Measurements from ENCODE around the gene CERS1.

CERS1 gene

DNA sequence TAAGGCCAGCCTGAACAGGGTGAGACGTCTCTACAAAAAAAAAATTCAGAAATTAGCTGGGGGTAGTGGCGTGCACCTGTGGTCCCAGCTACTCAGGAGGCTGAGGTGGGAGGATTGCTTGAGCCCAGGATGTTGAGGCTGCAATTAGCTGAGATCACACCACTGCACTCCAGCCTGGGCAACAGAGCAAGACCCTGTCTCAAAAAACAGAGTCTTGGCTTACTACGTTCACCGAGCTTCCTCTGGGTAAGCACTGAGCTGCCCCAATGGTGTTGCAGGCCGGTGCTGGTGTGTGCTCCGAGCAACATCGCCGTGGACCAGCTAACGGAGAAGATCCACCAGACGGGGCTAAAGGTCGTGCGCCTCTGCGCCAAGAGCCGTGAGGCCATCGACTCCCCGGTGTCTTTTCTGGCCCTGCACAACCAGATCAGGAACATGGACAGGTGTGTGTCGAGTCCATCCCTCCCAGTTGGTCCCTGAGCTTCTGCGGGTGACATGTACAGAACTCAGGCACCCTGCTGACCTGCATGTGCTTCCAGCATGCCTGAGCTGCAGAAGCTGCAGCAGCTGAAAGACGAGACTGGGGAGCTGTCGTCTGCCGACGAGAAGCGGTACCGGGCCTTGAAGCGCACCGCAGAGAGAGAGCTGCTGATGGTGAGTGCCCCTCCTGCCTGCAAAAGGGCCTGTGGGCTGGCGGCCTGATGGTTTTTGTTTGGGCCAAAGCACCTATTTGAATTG is 40.1 kb downstream of the CERS1 start:
- no peak for DNase-seq

DNA sequence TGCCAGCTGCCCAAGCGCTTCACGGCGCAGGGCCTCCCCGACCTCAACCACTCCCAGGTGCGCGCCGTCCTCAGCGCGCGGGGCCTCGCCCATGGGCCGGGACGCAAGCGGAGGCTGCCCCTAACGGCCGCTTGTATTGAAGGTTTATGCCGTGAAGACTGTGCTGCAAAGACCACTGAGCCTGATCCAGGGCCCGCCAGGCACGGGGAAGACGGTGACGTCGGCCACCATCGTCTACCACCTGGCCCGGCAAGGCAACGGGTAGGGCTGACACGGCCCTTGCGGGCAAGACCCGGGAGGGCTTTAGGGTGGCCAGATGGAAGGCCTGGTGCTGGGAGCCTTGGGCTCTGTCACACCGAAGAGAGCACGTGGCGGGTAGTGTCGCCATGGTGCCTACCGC is 41.0 kb downstream of the CERS1 start:
- DNase-seq: no peak

DNA sequence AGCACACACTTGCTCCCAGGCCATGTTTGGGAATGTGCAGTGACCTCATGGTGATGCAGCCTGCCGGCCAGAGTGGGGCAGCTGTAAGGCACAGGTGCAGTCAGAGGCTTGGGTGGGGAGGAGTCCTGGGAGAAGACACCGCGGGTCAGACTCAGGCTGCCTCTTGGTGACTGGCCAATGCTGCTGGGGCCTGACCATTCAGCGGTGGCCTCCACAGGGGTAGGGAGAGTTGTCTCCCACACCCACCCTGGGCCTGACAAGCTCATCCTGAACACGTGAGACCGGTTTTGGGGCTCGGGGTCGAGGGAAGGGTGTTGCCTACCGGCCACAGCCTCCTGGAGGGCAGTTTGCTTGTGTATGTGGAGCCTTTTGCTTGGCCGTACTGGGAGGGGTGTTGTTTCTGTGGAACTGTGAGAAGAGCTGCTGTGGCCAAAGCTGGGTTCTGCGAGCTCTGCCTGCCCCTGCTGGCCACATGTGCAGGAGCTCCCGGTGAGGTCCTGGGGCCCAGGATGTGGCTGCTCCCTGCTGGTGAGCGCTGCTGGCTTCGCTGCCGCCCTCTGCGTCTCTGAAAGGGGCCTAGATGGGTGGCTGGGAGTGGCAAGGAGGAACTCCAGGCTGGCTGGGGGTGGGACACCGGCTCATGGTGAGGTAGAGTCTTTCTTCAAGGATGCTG is 42.1 kb downstream of the CERS1 start:
- no peak for DNase-seq

DNA sequence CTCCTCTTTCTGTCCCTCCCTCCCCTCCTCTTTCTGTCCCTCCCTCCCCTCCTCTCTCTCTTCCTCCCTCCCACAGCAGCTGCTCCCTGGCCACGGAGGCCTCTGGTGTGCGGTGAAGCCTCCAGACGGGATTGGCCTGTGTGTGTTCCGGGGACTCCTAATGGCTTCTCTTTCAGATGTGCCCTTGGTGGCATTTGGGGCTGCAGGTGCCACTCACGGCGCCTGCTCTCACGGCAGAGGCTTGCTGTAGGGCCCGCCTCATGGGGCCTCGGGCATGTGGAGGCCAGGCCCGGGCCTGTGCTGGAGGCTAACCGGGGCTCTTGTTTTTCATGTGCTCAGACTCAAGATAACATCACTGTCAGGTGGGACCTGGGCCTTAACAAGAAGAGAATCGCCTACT is 43.3 kb downstream of the CERS1 start:
- DNase-seq: no peak

DNA sequence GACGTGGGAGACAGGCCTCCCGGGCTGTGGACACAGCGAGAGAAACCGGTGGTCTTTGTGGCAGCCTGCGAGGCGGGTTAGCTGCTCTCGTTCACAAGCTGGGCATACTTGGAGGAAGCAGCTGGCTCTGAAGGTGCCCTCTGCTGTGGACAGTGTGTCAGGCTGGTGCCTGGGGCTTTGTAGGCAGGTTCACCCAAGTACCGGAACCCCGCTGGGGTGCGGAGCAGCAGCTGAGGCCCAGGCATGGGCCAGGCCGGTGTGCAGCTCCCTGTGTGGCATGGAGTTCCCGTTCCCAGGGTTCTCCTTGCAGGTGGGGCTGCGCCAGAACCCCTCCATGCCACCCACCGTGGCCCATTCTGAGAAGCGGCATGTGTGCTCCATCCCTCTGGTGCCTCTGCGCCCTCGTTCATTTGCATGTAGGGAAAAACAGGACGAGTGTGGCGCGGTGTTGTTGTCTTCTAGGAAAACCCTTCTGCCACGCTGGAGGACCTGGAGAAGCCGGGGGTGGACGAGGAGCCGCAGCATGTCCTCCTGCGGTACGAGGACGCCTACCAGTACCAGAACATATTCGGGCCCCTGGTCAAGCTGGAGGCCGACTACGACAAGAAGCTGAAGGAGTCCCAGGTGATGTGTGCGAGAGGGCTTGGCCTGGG is 44.2 kb downstream of the CERS1 start:
- DNase-seq: no peak

DNA sequence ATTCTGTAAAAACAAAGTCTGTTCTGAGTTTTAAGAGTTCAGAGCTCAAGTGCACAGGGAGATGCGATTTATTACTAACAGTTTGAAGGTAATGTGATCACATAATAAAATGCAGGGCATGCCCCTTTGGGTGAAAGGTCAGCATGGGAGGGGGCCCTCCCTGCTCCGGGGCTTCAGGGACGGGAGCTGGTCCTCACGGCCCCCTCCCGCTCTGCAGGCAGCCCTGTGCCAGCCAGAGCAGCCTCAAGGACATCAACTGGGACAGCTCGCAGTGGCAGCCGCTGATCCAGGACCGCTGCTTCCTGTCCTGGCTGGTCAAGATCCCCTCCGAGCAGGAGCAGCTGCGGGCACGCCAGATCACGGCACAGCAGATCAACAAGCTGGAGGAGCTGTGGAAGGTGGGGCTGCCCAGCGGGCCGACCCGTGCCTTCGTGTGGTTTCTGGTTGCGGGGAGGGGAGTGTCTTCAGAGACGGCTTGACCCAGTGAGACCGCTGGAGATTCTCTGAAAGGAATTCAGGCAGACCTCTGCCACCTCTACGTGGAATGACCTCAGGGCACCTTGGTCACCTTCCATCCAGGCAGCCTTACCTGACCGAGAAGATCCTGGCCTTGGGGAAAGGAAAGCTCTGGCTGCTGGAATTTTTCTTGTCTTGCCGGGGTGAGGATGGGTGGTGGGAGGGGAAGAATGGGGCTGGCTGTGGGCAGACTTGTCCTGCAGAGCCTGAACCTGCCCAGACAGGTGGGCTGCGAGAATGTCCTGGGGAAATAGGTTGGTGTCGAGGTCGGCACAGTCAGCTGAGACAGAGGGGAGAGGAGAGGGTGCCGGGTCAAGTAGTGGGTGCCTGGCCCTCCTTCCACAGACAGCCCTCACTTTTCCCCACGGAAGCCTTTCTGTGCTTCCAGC is 45.2 kb downstream of the CERS1 start:
- no peak for DNase-seq

DNA sequence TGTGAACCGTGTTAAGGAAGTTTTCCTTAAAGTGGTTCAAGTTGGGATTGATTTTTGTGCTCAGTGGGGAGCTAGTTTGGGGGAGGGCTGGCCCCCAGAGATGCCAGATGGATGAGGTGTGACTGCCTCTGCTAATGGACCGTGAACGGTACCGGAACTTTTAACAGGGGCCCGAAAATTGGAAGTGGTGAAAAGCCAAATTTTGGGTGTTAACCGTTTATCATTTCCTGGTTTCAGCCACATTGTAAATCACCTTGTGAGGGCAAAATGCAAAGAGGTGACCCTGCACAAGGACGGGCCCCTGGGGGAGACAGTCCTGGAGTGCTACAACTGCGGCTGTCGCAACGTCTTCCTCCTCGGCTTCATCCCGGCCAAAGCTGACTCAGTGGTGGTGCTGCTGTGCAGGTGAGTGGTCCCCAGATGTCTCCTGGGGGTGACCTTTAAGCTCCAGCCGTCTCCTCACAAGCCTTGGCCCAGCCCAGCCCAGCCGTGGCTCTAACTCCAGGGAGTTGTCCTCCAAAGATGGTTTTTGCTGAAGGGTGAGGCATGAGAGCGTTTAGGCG is 46.0 kb downstream of the CERS1 start:
- DNase-seq: no peak

DNA sequence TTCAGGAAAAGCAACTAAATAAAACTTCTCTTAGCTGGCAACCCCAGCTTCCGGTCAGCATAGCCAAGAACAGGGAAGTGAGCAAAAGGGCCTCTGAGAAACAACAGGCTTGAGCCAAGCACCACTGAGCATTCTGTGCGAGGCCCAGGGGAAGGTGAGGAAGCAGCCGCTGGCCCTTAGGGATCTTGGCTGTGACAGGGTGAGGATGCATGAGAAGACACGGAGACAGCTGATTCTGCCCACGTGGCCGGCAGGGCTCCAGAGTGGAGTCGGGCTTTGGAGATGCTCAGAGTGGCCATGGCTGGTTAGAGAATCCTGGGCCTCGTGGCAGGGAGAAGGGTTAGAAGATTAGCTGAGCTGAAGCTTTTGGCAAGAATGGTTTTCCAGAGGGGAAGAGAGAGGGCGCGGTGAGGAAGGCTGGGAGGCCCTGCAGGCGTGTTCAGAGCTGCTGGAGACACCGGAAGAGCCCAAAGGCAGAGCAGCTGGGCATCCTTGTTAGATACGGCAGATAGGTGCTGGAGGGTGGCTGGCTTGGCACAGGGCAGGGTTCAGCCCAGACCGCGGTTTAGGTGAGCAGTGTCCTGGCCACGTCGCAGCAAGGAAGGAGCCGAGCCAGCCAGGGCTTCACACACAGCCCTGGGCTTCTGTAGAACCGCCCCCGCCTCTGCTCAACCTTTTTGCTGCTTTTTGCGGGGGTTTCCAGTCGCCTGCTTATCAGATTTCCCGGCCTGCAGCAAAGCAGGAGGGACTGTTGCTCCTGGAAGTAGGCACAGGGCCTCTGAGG is 46.9 kb downstream of the CERS1 start:
- DNase-seq: peak; percentile 46

DNA sequence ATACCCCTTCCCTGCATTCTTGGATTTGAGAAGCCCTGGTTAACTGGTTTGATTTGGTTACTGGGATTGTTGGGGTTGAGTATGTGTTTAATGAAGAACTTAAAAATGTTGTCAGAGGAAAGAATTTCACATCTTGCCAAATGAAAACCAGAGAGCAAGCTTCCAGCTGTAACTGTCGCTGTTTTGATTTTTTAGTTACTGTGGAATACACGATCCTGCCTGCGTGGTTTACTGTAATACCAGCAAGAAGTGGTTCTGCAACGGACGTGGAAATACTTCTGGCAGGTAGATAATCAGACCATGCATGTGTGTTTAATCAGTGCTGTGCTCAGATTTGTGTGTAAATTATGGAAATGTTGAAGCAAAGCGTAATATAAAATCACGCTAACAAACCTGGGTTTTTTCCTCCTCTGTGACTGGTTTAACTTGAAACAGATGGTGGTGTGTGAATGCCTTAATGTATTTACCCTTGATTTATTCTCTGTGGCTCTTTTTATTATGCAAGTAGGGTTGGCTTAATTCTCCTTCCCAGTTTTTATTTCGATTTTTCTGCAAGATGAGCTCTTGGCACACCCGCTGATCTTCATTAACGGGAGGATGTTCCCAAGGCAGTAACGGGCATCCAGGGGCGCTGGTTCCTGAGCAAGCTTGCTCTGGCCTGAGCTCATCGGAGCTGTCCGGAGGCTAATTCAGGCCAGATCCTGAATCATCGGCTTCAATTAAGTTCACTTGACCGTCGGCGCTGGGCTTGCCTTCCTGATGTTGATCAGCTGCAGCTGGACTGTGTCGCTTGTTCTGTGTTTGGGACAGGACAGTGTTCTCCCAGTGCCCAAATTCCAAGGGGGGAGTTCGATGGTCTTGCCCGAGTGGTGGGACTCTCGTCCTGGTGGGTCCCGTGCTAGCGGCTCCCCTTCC is 48.2 kb downstream of the CERS1 start:
- no peak for DNase-seq

DNA sequence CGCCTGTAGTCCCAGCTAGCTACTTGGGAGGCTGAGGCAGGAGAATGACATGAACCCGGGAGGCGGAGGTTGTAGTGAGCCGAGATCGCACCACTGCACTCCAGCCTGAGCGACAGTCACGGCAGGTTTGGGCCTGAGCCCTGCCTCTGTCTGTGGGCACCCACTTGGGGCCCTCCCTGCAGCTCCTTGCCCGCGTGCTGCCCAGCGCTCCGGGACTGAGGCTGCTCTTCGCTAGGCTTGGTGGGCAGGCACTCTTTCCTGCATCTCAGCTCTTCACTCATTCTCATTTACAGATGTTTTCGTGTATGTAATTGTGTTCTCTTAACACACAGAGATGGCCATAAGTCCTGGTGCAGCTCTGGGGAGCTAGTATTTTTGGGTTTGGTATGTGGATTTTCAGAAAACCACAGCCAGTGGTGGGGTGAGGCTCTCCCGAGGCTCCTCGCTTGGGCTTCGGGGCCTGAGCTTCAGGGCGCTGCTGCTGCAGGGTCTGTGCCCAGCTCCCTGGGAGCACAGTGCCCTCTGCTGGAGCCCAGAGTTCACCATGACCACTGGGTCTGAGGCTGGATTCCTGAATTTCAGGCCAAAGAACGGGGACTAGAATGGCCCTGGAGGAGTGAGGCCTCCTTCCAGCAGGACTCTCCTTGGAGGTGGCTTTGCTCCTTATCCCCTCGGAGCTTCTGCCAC is 49.0 kb downstream of the CERS1 start:
- DNase-seq: peak; percentile 75

DNA sequence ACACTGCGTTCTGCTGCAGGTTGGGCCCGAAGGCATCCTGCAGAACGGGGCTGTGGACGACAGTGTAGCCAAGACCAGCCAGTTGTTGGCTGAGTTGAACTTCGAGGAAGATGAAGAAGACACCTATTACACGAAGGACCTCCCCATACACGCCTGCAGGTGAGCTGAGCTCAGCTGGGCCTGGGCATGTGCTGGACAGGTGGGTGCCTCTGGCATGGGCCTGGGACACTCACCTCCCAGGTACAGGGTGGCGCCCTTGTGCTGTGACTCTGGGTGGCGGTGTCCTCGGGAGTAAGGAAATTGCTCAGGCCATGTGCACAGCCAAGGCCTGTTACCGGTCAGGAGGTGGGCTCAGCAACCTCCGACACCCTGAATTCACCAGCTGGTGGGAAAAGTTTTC is 50.0 kb downstream of the CERS1 start:
- no peak for DNase-seq

DNA sequence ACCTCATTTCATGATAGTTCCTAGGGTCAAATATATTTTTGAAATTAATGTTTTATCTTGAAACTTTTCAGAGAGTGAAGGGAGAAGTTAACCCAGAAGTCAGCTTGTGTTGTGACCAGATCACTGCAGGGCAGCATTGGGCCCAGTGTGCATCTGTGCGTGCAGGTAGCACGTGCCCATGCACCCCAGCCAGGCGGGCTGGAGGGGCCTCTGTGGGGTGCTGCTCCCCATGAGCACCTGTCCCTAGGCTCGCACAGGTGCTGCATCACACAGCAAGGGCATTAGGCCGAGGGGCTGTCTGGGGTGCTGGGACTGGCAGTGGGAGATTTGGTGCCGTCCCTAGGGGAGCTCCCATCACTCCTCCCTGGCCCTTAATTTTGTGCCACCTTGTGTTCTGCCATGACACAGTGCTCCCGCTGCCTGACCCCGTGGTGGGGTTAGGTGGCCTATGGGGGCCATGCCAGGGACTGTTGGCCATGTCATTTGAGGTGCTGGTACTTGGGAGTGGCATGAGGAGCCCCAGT is 51.1 kb downstream of the CERS1 start:
- DNase-seq: no peak

DNA sequence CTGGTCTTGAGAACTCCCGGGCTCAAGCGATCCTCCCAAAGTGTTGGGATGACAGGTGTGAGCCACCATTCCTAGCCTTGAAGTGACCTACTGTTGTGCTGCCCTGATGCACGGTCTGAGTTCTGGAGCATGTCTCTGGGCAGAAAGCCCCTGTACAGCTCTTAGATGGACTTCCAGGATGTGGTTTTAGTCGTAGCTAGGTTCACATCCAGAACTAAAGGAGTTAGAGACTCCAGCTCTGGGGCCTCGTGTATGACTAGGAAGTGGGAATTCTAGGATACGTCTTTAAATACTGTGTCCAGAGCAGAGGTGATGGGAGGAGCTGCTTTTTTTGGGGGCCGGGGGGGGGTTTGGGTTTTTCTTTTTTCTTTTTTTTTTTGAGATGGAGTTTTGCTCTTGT is 52.0 kb downstream of the CERS1 start:
- no peak for DNase-seq

DNA sequence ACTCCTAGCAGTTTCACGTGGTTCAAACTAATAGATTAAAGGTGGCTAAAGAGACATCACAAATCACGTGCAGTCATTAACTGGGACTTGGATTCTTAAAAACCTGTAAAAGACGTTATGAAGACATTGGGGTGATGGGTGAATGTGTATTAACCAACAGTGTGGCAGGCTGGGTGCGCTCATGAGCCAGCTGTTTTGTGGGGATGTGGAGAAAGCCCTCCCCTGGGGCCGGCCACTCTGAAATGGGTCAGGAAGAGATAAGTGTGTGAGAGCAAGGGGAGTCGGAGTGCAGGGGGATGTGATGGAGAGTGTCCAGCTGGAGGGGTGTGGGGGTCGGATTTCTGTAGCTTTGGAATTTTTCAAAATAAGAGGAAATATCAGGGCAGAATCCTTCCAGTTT is 53.8 kb downstream of the CERS1 start:
- DNase-seq: no peak

DNA sequence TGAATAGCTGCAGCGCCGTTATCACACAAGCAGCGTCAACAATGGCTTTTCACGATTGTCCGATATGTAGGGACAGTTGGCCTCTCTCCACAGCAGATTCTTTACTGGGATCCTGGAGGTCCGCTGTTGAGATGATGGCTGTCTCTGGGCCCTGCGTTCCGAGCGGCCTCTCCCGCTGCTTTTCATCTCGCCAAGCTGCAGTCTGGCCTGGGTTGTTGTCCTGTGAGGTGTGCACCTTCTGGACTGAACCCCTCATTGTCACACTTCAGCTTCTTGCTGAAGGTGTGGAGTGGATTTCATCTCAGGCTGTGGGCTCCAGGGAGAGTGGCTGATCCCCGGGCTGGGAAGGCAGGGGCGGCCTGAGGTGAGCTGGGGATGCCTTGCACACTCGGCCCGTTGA is 54.6 kb downstream of the CERS1 start:
- DNase-seq: no peak

DNA sequence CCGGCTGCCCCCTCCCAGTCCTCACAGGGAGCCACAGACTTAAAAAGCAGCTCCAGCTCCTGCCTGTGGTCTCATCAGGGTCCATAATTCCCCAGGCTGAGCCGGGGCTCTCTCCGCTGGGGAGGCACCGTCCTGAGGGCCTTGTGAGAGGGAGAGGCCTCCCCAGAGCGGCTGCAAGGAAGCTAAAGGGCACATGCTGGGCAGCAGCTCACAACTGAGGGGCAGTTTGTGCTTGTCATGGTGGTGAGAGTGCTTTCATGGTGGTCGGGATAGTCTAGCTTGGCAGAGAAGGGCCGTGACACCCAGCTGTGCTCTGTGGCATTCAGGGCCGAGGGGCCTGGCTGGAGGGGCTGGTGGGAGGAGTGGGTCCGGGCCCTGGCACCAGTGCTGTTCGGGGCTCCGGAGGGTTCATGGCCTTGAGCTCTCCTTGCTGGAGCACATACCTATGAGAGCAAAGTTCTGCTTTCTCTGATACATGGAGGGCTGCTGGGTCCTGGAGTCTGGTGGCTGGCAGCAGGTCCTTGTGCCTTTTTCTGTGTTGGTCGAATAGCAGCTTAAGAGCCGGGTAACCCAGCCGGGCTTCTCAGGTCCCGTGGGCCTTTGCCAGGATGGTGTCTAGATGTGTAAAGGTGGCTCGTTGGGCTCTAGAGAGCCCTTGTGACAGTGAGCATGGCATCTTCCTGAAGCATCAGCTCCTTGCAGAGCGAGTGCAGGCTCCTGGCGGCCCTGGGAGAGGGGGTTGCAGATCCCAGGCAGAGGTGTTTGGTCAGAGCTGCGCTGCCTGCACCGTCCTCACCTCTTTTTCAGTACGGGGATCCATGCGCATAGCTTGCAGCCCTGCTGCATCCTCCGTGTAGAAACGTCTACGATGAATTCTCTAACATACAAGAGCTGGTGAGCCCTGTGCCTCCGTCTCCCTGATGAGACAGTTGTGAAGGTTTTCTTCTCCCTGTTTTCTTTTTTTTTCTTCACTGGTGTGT is 55.4 kb downstream of the CERS1 start:
- no peak for DNase-seq

DNA sequence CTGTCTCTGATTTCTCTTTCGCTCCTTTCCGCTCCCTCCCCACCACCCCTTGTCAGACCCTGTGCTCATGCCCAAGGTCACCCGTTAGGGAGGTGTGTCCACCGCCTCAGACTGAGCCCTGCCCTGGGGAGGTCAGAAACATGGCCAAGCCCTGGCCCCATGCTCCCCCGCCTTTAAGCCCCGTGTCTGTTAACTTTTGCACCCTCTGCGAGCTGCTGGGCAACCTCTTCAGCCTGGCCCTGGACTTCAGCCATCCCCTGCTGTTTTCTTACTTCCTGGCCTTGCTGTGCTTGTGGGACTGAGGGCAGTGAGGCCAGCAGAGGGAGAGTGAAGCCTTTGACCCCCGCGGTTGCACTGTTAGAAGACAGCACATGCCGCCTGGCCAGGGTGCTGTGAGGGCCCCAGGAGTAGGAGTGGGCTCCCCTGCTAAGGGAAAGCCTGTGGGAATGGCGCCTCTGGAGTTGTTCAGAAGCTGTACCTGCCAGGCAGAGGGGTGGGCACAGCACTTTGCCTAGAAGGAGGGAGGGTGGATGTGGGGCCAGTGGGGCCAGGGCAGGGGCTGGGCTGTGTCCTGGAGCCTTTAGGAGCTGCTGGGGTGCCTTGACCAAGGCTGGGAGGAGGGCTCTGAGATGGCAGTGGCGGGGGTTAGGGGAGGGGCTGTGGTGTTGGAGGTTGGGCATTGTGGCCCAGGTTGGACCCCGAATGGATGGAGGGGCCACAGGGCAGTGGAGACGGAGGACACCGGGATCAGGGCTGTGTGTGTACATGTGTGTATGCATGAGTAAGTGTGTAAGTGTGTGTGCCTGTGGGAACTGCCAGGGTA is 56.3 kb downstream of the CERS1 start:
- no peak for DNase-seq

DNA sequence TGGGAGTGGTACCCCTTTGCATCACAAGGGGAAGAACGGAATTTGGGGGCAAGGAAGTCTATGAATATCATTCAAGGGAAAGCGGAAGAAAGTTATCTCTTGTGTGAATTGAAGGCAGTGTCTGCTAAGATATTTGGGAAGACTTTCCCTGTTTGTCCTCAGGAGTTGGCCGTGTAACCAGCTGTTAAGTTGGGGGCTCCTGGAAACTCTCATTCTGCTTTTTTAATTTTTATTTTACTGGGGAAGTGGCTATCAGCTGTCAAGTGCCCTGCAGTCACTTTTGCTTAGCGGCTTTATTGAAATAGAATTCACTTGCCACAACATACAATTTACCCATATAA is 61.3 kb downstream of the CERS1 start:
- no peak for DNase-seq
